Measurements from ENCODE around the gene SERPINA12.

- no peak for TF ChIP-seq CTCF (conservative IDR thresholded peaks at IDR 0.05; ENCODE audit: low read depth, low read length)
- no peak for TF ChIP-seq EZH2 (IDR thresholded peaks at IDR 0.05; ENCODE audit: borderline replicate concordance, low read depth, low read length, poor library complexity, severe bottlenecking)
Observed at GRCh38 chr14:94466706-94467370, 42.4 kb downstream of the SERPINA12 start.
